Measurements from ENCODE around the gene PIWIL4.

Gene PIWIL4

DNA sequence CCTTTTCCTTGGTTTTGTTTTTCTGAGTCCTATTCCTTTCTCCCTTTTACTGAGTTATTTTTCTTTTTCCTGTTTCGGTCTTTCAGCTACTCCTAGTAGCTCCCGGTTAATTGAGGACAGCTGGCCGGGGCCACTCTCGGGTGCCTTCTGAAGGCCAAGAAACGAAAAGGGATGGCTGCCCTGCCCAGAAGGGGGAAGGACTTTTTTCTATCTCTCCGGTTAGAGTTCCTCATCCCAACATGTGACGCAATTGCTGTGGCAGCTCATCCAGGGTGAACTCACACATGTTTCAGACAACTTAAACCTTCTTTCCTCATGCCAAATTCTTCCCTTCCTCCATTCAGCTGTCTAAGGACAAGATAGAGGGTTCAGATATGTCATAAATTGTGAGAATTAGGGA lies 83.6 kb downstream of the PIWIL4 start:
- CTCF ChIA-PET: no interaction called here
- no peaks in the 10 kb centered on the region for H3K36me3 ChIP-seq (ENCODE audit: control insufficient read depth in 2 of 2, insufficient read depth in 1 of 2, low read length in 2 of 2)
- TF ChIP-seq ZNF114 (tag by site-specific recombination; IDR thresholded peaks at IDR 0.05): no peak
- no peak for TF ChIP-seq YY2 (tag by site-specific recombination; IDR thresholded peaks at IDR 0.05)
- TF ChIP-seq GLIS2 (tag by site-specific recombination; IDR thresholded peaks at IDR 0.05): no peak
- no peak for TF ChIP-seq ZNF26 (tag by site-specific recombination; IDR thresholded peaks at IDR 0.05)
- TF ChIP-seq FEZF1 (tag by site-specific recombination; IDR thresholded peaks at IDR 0.05): no peak
- no peak for TF ChIP-seq ZNF155 (tag by site-specific recombination; IDR thresholded peaks at IDR 0.05)
- no peak for TF ChIP-seq ZNF555 (tag by site-specific recombination; conservative IDR thresholded peaks at IDR 0.05)
- TF ChIP-seq, protein P1, sequence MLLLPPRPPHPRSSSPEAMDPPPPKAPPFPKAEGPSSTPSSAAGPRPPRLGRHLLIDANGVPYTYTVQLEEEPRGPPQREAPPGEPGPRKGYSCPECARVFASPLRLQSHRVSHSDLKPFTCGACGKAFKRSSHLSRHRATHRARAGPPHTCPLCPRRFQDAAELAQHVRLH (tag by site-specific recombination; IDR thresholded peaks at IDR 0.05): no peak
- TF ChIP-seq IKZF3 (tag by site-specific recombination; IDR thresholded peaks at IDR 0.05): no peak
- no peak for TF ChIP-seq ZNF394 (tag by site-specific recombination; IDR thresholded peaks at IDR 0.05; ENCODE audit: borderline replicate concordance)
- no peak for TF ChIP-seq ZNF561 (tag by site-specific recombination; IDR thresholded peaks at IDR 0.05; ENCODE audit: borderline replicate concordance)
- no peak for TF ChIP-seq AEBP2 (tag by site-specific recombination; IDR thresholded peaks at IDR 0.05; ENCODE audit: borderline replicate concordance)
- H3K9me3 ChIP-seq (ENCODE audit: control insufficient read depth, insufficient read depth, low read depth, low read length): no peaks in the 10 kb centered on the region
- H3K4me3 ChIP-seq (ENCODE audit: low read depth, low read length): no peak overlapping the region
- no peak overlapping the region for H3K27ac ChIP-seq (ENCODE audit: extremely low read depth, low read depth, low read length)
- POLR2A ChIA-PET: no interaction called here
- H3K4me1 ChIP-seq (ENCODE audit: control insufficient read depth, insufficient read depth, low read length): no peaks in the 10 kb centered on the region

DNA sequence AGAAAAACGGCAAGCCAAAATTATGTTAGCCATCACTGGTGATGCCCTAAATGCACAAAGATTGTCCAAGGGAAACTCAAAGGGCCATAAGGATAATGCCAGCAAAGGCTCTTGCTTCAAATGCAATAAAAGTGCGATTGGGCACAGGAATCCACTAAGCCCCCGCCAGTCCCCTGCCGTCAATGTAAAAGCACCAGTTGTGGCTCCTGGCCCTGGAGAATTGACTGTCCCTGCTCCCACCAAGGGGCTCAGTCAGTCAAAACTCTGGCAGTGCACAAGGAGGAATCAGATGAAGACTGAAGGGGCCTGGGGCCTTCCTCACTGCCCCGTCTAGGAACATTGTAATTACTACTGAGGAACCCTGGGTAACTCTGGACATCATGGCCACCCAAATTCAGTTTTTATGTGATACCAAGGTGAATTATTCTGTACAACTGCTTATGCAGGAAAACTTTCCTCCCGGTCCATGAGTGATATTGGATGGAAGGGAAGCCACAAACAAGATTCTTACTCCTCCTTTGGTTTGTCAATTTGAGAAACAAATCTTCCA lies 85.6 kb downstream of the PIWIL4 start:
- POLR2A ChIA-PET: no interaction called here
- TF ChIP-seq, protein P2, sequence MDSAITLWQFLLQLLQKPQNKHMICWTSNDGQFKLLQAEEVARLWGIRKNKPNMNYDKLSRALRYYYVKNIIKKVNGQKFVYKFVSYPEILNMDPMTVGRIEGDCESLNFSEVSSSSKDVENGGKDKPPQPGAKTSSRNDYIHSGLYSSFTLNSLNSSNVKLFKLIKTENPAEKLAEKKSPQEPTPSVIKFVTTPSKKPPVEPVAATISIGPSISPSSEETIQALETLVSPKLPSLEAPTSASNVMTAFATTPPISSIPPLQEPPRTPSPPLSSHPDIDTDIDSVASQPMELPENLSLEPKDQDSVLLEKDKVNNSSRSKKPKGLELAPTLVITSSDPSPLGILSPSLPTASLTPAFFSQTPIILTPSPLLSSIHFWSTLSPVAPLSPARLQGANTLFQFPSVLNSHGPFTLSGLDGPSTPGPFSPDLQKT (IDR thresholded peaks at IDR 0.05; ENCODE audit: borderline replicate concordance, low read depth, low read length): no peak
- H3K27ac ChIP-seq (ENCODE audit: extremely low read depth, low read depth, low read length): no peak overlapping the region
- no peaks in the 10 kb centered on the region for H3K4me1 ChIP-seq (ENCODE audit: control insufficient read depth, insufficient read depth, low read length)
- H3K4me3 ChIP-seq (ENCODE audit: low read depth, low read length): no peak overlapping the region
- H3K9me3 ChIP-seq (ENCODE audit: control insufficient read depth, insufficient read depth, low read depth, low read length): no peaks in the 10 kb centered on the region
- CTCF ChIA-PET: no interaction called here
- H3K36me3 ChIP-seq (ENCODE audit: control insufficient read depth in 2 of 2, insufficient read depth in 1 of 2, low read length in 2 of 2): no peaks in the 10 kb centered on the region

DNA sequence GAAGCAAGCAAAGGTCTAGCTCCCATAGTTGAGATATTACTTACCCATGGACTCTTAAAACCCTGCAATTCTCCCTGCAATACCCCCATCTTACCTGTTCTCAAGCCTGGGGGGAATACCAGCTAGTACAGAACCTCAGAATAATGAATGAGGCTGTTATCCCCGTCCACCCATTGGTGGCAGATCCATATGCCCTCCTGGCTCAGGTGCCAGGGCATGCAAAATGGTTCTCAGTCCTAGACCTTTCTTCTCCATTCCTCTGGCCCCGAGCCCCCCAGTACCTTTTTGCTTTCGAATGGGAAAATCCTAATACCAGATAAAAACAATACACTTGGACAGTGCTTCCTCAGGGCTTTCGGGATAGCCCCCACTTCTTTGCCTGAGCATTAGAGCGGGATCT lies 86.4 kb downstream of the PIWIL4 start:
- no peak for TF ChIP-seq ZNF350 (tag by site-specific recombination; IDR thresholded peaks at IDR 0.05)
- TF ChIP-seq ZBTB7A (tag by site-specific recombination; IDR thresholded peaks at IDR 0.05; ENCODE audit: low read depth): no peak
- POLR2A ChIA-PET: no interaction called here
- no peaks in the 10 kb centered on the region for H3K9me3 ChIP-seq (ENCODE audit: control insufficient read depth, insufficient read depth, low read depth, low read length)
- H3K4me3 ChIP-seq (ENCODE audit: low read depth, low read length): no peak overlapping the region
- no peak overlapping the region for H3K27ac ChIP-seq (ENCODE audit: extremely low read depth, low read depth, low read length)
- CTCF ChIA-PET: no interaction called here
- no peaks in the 10 kb centered on the region for H3K4me1 ChIP-seq (ENCODE audit: control insufficient read depth, insufficient read depth, low read length)
- H3K36me3 ChIP-seq (ENCODE audit: control insufficient read depth in 2 of 2, insufficient read depth in 1 of 2, low read length in 2 of 2): no peaks in the 10 kb centered on the region
